ENCODE data around the gene ACOXL.

GRCh38 chr2:111095434-111095833 is 363.1 kb downstream of the ACOXL start:
- TF ChIP-seq, protein P1, sequence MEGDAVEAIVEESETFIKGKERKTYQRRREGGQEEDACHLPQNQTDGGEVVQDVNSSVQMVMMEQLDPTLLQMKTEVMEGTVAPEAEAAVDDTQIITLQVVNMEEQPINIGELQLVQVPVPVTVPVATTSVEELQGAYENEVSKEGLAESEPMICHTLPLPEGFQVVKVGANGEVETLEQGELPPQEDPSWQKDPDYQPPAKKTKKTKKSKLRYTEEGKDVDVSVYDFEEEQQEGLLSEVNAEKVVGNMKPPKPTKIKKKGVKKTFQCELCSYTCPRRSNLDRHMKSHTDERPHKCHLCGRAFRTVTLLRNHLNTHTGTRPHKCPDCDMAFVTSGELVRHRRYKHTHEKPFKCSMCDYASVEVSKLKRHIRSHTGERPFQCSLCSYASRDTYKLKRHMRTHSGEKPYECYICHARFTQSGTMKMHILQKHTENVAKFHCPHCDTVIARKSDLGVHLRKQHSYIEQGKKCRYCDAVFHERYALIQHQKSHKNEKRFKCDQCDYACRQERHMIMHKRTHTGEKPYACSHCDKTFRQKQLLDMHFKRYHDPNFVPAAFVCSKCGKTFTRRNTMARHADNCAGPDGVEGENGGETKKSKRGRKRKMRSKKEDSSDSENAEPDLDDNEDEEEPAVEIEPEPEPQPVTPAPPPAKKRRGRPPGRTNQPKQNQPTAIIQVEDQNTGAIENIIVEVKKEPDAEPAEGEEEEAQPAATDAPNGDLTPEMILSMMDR (IDR thresholded peaks at IDR 0.05): no peak
- no peak for TF ChIP-seq POLR2A (IDR thresholded peaks at IDR 0.05)

Data from right lobe of liver (tissue), 4 donors.